ENCODE results near the gene SBDS. TPM values are rescaled to one million over a fixed set of nuclear protein-coding genes. Genes with fewer than 3 reads are reported as not detected.

SBDS gene
- total and polyA plus RNA-seq, 2 donors (not counting 1 experiment from before 2014, with no cell fraction given), result 39.1 to 170 TPM

GRCh38 chr7:67022511-67022910 lies 27.1 kb upstream of the SBDS start:
- intact Hi-C loops (cut with micrococcal nuclease), result no loop called here
- no peak overlapping the region for H2AFZ ChIP-seq (ENCODE audit: insufficient read depth, low read depth, low read length, poor library complexity, severe bottlenecking)
- Mint-ChIP-seq H3K4me1 (no peaks in the 10 kb centered on the region), H3K9me3 (ENCODE audit: insufficient read depth) (no peaks in the 10 kb centered on the region), H3K4me3 (no peak overlapping the region), H3K27ac (no peak overlapping the region), H3K27me3 (no peaks in the 10 kb centered on the region)
- no peaks in the 10 kb centered on the region for H3K4me1 ChIP-seq (ENCODE audit: control insufficient read depth in 2 of 2, insufficient read depth in 2 of 2, low read length in 2 of 2)
- peaks cover 12 to 52% of the 10 kb centered on the region in 2 experiments for H3K36me3 ChIP-seq (replicated peaks in 1 of 2; ENCODE audit: control extremely low read depth in 1 of 2, control insufficient read depth in 1 of 2, extremely low read depth in 1 of 2, insufficient read depth in 2 of 2, low read length in 1 of 2)
- WGBS (ENCODE audit: insufficient coverage), result 100% methylated on average over 2 of the region's 3 CpGs
- CTCF ChIA-PET, result no interaction called here
- no peak overlapping the region for H3K4me2 ChIP-seq (replicated peaks; ENCODE audit: low read depth, low read length, poor library complexity, severe bottlenecking)
- POLR2A ChIA-PET, result no interaction called here
- H4K20me1 ChIP-seq (ENCODE audit: control insufficient read depth, insufficient read depth, low read length, poor library complexity, severe bottlenecking), result no peaks in the 10 kb centered on the region
- H3K9me3 ChIP-seq (ENCODE audit: control extremely low read depth in 1 of 3, control insufficient read depth in 2 of 3, insufficient read depth in 1 of 3, low read length in 2 of 3), result no peaks in the 10 kb centered on the region
- no peak overlapping the region for H3K4me3 ChIP-seq (ENCODE audit: control extremely low read depth in 1 of 5, extremely low read depth in 1 of 5, insufficient read depth in 1 of 5, low read depth in 2 of 5, low read length in 4 of 5)
- ATAC-seq (ENCODE audit: low read depth) (no peak), DNase-seq (no peak)
- no peak overlapping the region for H3K9ac ChIP-seq (ENCODE audit: low read length)
- TF ChIP-seq EZH2 (IDR thresholded peaks at IDR 0.05; ENCODE audit: borderline replicate concordance, insufficient read depth, low read depth, low read length, poor library complexity, severe bottlenecking), result no peak
- no peak for TF ChIP-seq CTCF (IDR thresholded peaks at IDR 0.05)
- H3K79me2 ChIP-seq (ENCODE audit: control insufficient read depth, insufficient read depth, low read length), result no peaks in the 10 kb centered on the region
- H3K27ac ChIP-seq (ENCODE audit: low read length in 2 of 2), result no peak overlapping the region
- no peaks in the 10 kb centered on the region for H3K27me3 ChIP-seq (replicated peaks in 1 of 4; ENCODE audit: control extremely low read depth in 1 of 4, control insufficient read depth in 3 of 4, insufficient read depth in 4 of 4, low read length in 3 of 4)

- CTCF ChIA-PET, result interaction anchor here (0.6 kb wide), 1 partner anchor 387 kb away, joined by 3 read pairs; no protein-coding TSS in a partner anchor
- 100% methylated on average over 2 of the region's 7 CpGs for WGBS (ENCODE audit: insufficient coverage)
These were observed 25.9 kb upstream of the SBDS start for GRCh38 chr7:67021260-67021659.

More at GRCh38 chr7:67021260-67021659, 25.9 kb upstream of the SBDS start:
- POLR2A ChIA-PET, result no interaction called here
- no peak overlapping the region for H3K27ac ChIP-seq (ENCODE audit: low read length in 2 of 2)
- Mint-ChIP-seq H3K4me1 (no peaks in the 10 kb centered on the region), H3K4me3 (no peak overlapping the region), H3K27ac (no peak overlapping the region), H3K9me3 (ENCODE audit: insufficient read depth) (no peaks in the 10 kb centered on the region), H3K27me3 (no peaks in the 10 kb centered on the region)
- peaks cover 12 to 50% of the 10 kb centered on the region in 2 experiments for H3K36me3 ChIP-seq (replicated peaks in 1 of 2; ENCODE audit: control extremely low read depth in 1 of 2, control insufficient read depth in 1 of 2, extremely low read depth in 1 of 2, insufficient read depth in 2 of 2, low read length in 1 of 2)
- TF ChIP-seq EZH2 (IDR thresholded peaks at IDR 0.05; ENCODE audit: borderline replicate concordance, insufficient read depth, low read depth, low read length, poor library complexity, severe bottlenecking), result no peak
- no peak for TF ChIP-seq CTCF (IDR thresholded peaks at IDR 0.05)
- H3K4me1 ChIP-seq (ENCODE audit: control insufficient read depth in 2 of 2, insufficient read depth in 2 of 2, low read length in 2 of 2), result no peaks in the 10 kb centered on the region
- H4K20me1 ChIP-seq (ENCODE audit: control insufficient read depth, insufficient read depth, low read length, poor library complexity, severe bottlenecking), result no peaks in the 10 kb centered on the region
- no peak overlapping the region for H3K9ac ChIP-seq (ENCODE audit: low read length)
- no peak overlapping the region for H3K4me3 ChIP-seq (ENCODE audit: control extremely low read depth in 1 of 5, extremely low read depth in 1 of 5, insufficient read depth in 1 of 5, low read depth in 2 of 5, low read length in 4 of 5)
- H3K27me3 ChIP-seq (replicated peaks in 1 of 4; ENCODE audit: control extremely low read depth in 1 of 4, control insufficient read depth in 3 of 4, insufficient read depth in 4 of 4, low read length in 3 of 4), result no peaks in the 10 kb centered on the region
- H3K79me2 ChIP-seq (ENCODE audit: control insufficient read depth, insufficient read depth, low read length), result no peaks in the 10 kb centered on the region
- intact Hi-C loops (cut with micrococcal nuclease), result no loop called here
- H3K9me3 ChIP-seq (ENCODE audit: control extremely low read depth in 1 of 3, control insufficient read depth in 2 of 3, insufficient read depth in 1 of 3, low read length in 2 of 3), result no peaks in the 10 kb centered on the region
- ATAC-seq (ENCODE audit: low read depth) (no peak), DNase-seq (no peak)
- no peak overlapping the region for H3K4me2 ChIP-seq (replicated peaks; ENCODE audit: low read depth, low read length, poor library complexity, severe bottlenecking)
- no peak overlapping the region for H2AFZ ChIP-seq (ENCODE audit: insufficient read depth, low read depth, low read length, poor library complexity, severe bottlenecking)
